ENCODE measurements around the gene DLK1.

DNA sequence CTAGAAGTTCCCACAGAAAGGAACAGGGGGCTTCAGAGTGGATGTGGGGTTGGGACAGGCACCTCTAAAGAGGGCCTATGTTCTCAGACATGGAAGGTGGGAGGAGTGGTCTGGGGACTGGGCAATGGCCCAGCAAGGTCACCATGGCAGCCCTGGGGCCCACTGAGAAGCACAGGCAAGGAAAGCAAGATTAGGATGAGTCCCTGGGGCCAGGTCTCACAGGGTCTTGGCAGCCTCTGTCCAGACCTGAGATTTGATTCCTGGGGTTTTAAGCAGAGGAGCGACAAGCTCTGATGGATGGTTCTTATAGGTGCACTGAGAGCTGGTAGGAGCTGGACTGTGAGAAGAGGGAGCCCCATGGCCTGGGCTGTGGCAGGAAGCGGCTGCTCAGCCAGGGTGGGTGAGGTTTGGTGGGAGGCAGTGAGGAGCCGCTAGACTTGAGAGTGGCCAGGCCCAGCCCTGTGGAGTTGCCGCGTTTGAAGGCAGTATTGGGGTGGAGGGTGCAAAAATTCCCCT is 44.0 kb downstream of the DLK1 start:
- TF ChIP-seq, protein P1, sequence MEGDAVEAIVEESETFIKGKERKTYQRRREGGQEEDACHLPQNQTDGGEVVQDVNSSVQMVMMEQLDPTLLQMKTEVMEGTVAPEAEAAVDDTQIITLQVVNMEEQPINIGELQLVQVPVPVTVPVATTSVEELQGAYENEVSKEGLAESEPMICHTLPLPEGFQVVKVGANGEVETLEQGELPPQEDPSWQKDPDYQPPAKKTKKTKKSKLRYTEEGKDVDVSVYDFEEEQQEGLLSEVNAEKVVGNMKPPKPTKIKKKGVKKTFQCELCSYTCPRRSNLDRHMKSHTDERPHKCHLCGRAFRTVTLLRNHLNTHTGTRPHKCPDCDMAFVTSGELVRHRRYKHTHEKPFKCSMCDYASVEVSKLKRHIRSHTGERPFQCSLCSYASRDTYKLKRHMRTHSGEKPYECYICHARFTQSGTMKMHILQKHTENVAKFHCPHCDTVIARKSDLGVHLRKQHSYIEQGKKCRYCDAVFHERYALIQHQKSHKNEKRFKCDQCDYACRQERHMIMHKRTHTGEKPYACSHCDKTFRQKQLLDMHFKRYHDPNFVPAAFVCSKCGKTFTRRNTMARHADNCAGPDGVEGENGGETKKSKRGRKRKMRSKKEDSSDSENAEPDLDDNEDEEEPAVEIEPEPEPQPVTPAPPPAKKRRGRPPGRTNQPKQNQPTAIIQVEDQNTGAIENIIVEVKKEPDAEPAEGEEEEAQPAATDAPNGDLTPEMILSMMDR (IDR thresholded peaks at IDR 0.05; ENCODE audit: poor library complexity): no peak
- no peak for TF ChIP-seq EZH2 (IDR thresholded peaks at IDR 0.05; ENCODE audit: borderline replicate concordance)

Data from hepatocyte (in vitro differentiated cells).